H1 (cell line): ENCODE results near the gene GPC1. TPM values are rescaled to one million over a fixed set of nuclear protein-coding genes. Genes with fewer than 3 reads are reported as not detected.

Experiments used
- CTCF ChIA-PET: fragments of 300-600 bp; sonication (Branson Sonifier 250); formaldehyde crosslinking; loops from one replicate; lab custom pipeline; 2021; ENCODE audit not compliant: partially characterized antibody; lab: Charles Lee
- POLR2A ChIA-PET: fragments of 300-600 bp; sonication (Branson Sonifier 250); formaldehyde crosslinking; loops from one replicate; lab custom pipeline; 2021; ENCODE audit warnings: inconsistent platforms; ENCODE audit not compliant: partially characterized antibody; lab: Charles Lee
- DNase-seq, 2 experiments: peaks; one replicate each; pipeline versions ENCODE4 v3.0.0 to v3.0.0-alpha.2; 2010 to 2022; ENCODE audit warnings: low spot score in 2 of 2, low read depth in 1 of 2, mixed read lengths in 1 of 2
- FAIRE-seq: peaks from 2 replicates; lab custom pipeline; 2011; peaks lifted over from hg19 to GRCh38; lab: Jason Lieb, UNC
- H2AFZ ChIP-seq: 2 replicates; pipeline ENCODE4 v1.8.1; 2012; ENCODE audit warnings: low read length, inconsistent platforms
- H2AK5ac ChIP-seq: 2 replicates; pipeline ENCODE4 v1.6.1; 2013; ENCODE audit warnings: low read depth, low read length
- H2BK120ac ChIP-seq: replicated peaks from 2 replicates; pipeline ENCODE3; 2013; ENCODE audit warnings: low read depth, low read length, inconsistent platforms
- H2BK12ac ChIP-seq: 2 replicates; pipeline ENCODE4 v1.6.1; 2013; ENCODE audit warnings: low read depth, low read length
- H2BK15ac ChIP-seq: 2 replicates; pipeline ENCODE4 v1.6.1; 2013; ENCODE audit warnings: low read length
- H2BK20ac ChIP-seq: 2 replicates; pipeline ENCODE4 v1.6.1; 2013; ENCODE audit warnings: low read length
- H2BK5ac ChIP-seq: 2 replicates; pipeline ENCODE4 v1.6.1; 2013; ENCODE audit warnings: low read depth, low read length
- H3K14ac ChIP-seq: 2 replicates; pipeline ENCODE4 v1.6.1; 2013; ENCODE audit warnings: inconsistent platforms; ENCODE audit not compliant: insufficient read length
- H3K18ac ChIP-seq: 2 replicates; pipeline ENCODE4 v1.6.1; 2013; ENCODE audit warnings: low read length; ENCODE audit errors: extremely low read depth
- H3K23ac ChIP-seq: 2 replicates; pipeline ENCODE4 v1.6.1; 2013; ENCODE audit warnings: inconsistent platforms; ENCODE audit not compliant: insufficient read length
- H3K23me2 ChIP-seq: 2 replicates; pipeline ENCODE4 v1.6.1; 2013; ENCODE audit warnings: low read depth, low read length
- H3K27ac ChIP-seq: 2 replicates; pipeline ENCODE4 v1.6.1; 2011; ENCODE audit warnings: low read depth, low read length, inconsistent platforms
- H3K27me3 ChIP-seq, 4 experiments: replicated peaks in 1 of 4; 1 replicate in 1 of 4; 2 replicates in 3 of 4; pipeline versions ENCODE4 v1.6.1 to v1.8.1; 2011 to 2013; ENCODE audit warnings: low read length in 3 of 4, mild to moderate bottlenecking in 3 of 4, inconsistent platforms in 2 of 4, mixed read lengths in 2 of 4, moderate library complexity in 1 of 4; ENCODE audit not compliant: control insufficient read depth in 3 of 4, insufficient read depth in 3 of 4; ENCODE audit errors: extremely low read depth in 1 of 4
- H3K36me3 ChIP-seq, 4 experiments: 2 replicates each; pipeline versions ENCODE4 v1.6.1 to v1.8.1; 2011 to 2013; ENCODE audit warnings: mild to moderate bottlenecking in 4 of 4, low read length in 3 of 4, moderate library complexity in 2 of 4, control low read depth in 1 of 4, inconsistent platforms in 1 of 4; ENCODE audit not compliant: insufficient read depth in 4 of 4, control insufficient read depth in 2 of 4
- H3K4ac ChIP-seq: replicated peaks from 2 replicates; pipeline ENCODE3; 2013; ENCODE audit warnings: low read length, low read depth, mixed read lengths, inconsistent platforms; ENCODE audit not compliant: insufficient read length
- H3K4me1 ChIP-seq, 4 experiments: replicated peaks in 1 of 4; 1 replicate in 1 of 4; 2 replicates in 3 of 4; pipeline versions ENCODE4 v1.6.1 to v1.8.1; 2011 to 2013; ENCODE audit warnings: low read length in 3 of 4, inconsistent platforms in 2 of 4, mixed read lengths in 1 of 4; ENCODE audit not compliant: insufficient read depth in 4 of 4, control insufficient read depth in 3 of 4
- H3K4me2 ChIP-seq, 2 experiments: 2 replicates each; pipeline versions ENCODE4 v1.6.1 to v1.8.1; 2011 to 2013; ENCODE audit warnings: low read depth in 2 of 2, low read length in 2 of 2, control low read depth in 1 of 2, inconsistent platforms in 1 of 2, mild to moderate bottlenecking in 1 of 2; ENCODE audit not compliant: insufficient read depth in 1 of 2
- H3K4me3 ChIP-seq, 4 experiments: fragments of 200-600, 300-600 bp in 1 of 4; sonication (generic), shearing (Covaris generic), sonication (Bioruptor Twin) in 1 of 4; 2 replicates each; pipeline versions ENCODE4 v1.5.1 to v1.8.1; 2011 to 2016; ENCODE audit warnings: low read length in 4 of 4, low read depth in 3 of 4, control low read depth in 2 of 4, inconsistent platforms in 2 of 4, mild to moderate bottlenecking in 2 of 4, mixed read lengths in 1 of 4, moderate library complexity in 1 of 4; ENCODE audit not compliant: insufficient read depth in 2 of 4; ENCODE audit errors: extremely low read depth in 1 of 4
- H3K56ac ChIP-seq: replicated peaks from 2 replicates; pipeline ENCODE3; 2013; ENCODE audit warnings: low read depth, mild to moderate bottlenecking, mixed read lengths, low read length, inconsistent platforms; ENCODE audit not compliant: insufficient read length
- H3K79me1 ChIP-seq: 2 replicates; pipeline ENCODE4 v1.6.1; 2013; ENCODE audit warnings: low read depth, low read length, control low read depth
- H3K79me2 ChIP-seq, 2 experiments: 2 replicates each; pipeline versions ENCODE4 v1.6.1 to v1.8.1; 2012 to 2013; ENCODE audit warnings: low read length in 2 of 2, mild to moderate bottlenecking in 2 of 2, inconsistent platforms in 1 of 2; ENCODE audit not compliant: insufficient read depth in 2 of 2, control insufficient read depth in 1 of 2
- H3K9ac ChIP-seq, 4 experiments: replicated peaks in 1 of 4; 1 replicate in 1 of 4; 2 replicates in 3 of 4; pipeline versions ENCODE4 v1.6.1 to v1.8.1; 2011 to 2013; ENCODE audit warnings: low read depth in 3 of 4, low read length in 3 of 4, control low read depth in 2 of 4, mild to moderate bottlenecking in 2 of 4, moderate library complexity in 2 of 4, inconsistent platforms in 1 of 4; ENCODE audit errors: extremely low read depth in 1 of 4
- H3K9me3 ChIP-seq, 2 experiments: 2 replicates each; pipeline versions ENCODE4 v1.6.1 to v1.8.1; 2012 to 2013; ENCODE audit warnings: mild to moderate bottlenecking in 2 of 2, moderate library complexity in 2 of 2, control low read depth in 1 of 2, inconsistent platforms in 1 of 2, low read depth in 1 of 2, low read length in 1 of 2, mixed read lengths in 1 of 2; ENCODE audit not compliant: insufficient read depth in 2 of 2
- H4K20me1 ChIP-seq, 2 experiments: replicated peaks in 1 of 2; 2 replicates each; pipeline versions ENCODE3 to v1.8.1; 2011 to 2013; ENCODE audit warnings: inconsistent platforms in 2 of 2, low read length in 2 of 2, mild to moderate bottlenecking in 1 of 2; ENCODE audit not compliant: insufficient read depth in 2 of 2, control insufficient read depth in 1 of 2
- H4K5ac ChIP-seq: 2 replicates; pipeline ENCODE4 v1.6.1; 2013; ENCODE audit warnings: low read length, low read depth, mixed read lengths, inconsistent platforms; ENCODE audit not compliant: insufficient read length
- H4K8ac ChIP-seq: 2 replicates; pipeline ENCODE4 v1.8.0; 2013; ENCODE audit warnings: mild to moderate bottlenecking, moderate library complexity, low read length, inconsistent platforms; ENCODE audit not compliant: insufficient read depth; ENCODE audit errors: extremely low read depth
- H4K91ac ChIP-seq: replicated peaks from 2 replicates; pipeline ENCODE3; 2013; ENCODE audit warnings: low read length, mixed read lengths, inconsistent platforms; ENCODE audit not compliant: insufficient read length
- HDAC6 ChIP-seq: IDR thresholded peaks from one replicate; pipeline ENCODE4 v1.7.1; 2012; ENCODE audit warnings: low read depth, mild to moderate bottlenecking, inconsistent platforms, low read length, moderate library complexity
- KDM4A ChIP-seq: IDR thresholded peaks from one replicate; pipeline ENCODE4 v1.7.1; 2012; ENCODE audit warnings: low read depth, mild to moderate bottlenecking, moderate library complexity, low read length, inconsistent platforms; ENCODE audit not compliant: severe bottlenecking
- RFX5 ChIP-seq: IDR thresholded peaks from 2 replicates; pipeline ENCODE4 v1.6.1; 2011; ENCODE audit warnings: low read depth, low read length, improper control_type of control experiment, borderline replicate concordance
- TBP ChIP-seq: IDR thresholded peaks from 2 replicates; pipeline ENCODE4 v1.6.1; 2011; ENCODE audit warnings: low read depth, low read length, improper control_type of control experiment
- WGBS, 2 experiments: shearing (Covaris generic) in 1 of 2; methylation state at CpG; one replicate each; pipeline versions ENCODE4 v1.1.6 to v1.1.7; 2013 to 2015; ENCODE audit warnings: low lambda C conversion rate in 2 of 2, mixed read lengths in 2 of 2, inconsistent platforms in 1 of 2, low coverage in 1 of 2, missing lambda C conversion rate in 1 of 2; ENCODE audit not compliant: insufficient replicate concordance in 2 of 2, insufficient coverage in 1 of 2, insufficient read length in 1 of 2; ENCODE audit errors: extremely low coverage in 1 of 2, missing lambda C conversion rate in 1 of 2; 5-methylcytosine and 5-hydroxymethylcytosine counted together
- polyA plus RNA-seq, 7 experiments: library from polyadenylated mRNA; depleted of rRNA in 3 of 7; stranded (reverse) in 5 of 7; unstranded in 2 of 7; fragments of >200 nt in 5 of 7; fragments of 200-250 nt in 2 of 7; gene quantifications; 1 replicate in 5 of 7; 2 replicates in 1 of 7; 4 replicates in 1 of 7; pipeline versions ENCODE4 v1.2.1 to v1.2.3, GENCODE V29; 2011 to 2013; ENCODE audit warnings: missing spikeins in 2 of 7, mixed read lengths in 2 of 7
- total RNA-seq: library from RNA; stranded (reverse); fragmentation: NEBNext Ultra II Directional; extraction: Animal tissue kit (Norgen Biotek cat#: 25700); gene quantifications from 2 replicates; pipeline ENCODE4 v1.2.1, GENCODE V29; 2021

GPC1 gene
- total and polyA plus RNA-seq, 2 of the 8 experiments (the other 6 are each of a cell fraction or from before 2014, with no cell fraction given): 21.9 to 28.3 TPM

- WGBS, 2 experiments: 86% methylated on average over 11 of the region's 14 CpGs; no CpG with 5 or more reads in 1 of the 2 experiments
- Histone ChIP-seq H3K36me3 (no peaks in the 10 kb centered on the region), H2BK12ac (no peak overlapping the region), H3K18ac (no peak overlapping the region), H3K14ac (no peak overlapping the region), H3K79me2 (no peaks in the 10 kb centered on the region), H3K27ac (no peak overlapping the region), H3K4ac (no peak overlapping the region), H3K4me1 (no peaks in the 10 kb centered on the region), H3K56ac (no peak overlapping the region), H2AK5ac (no peak overlapping the region), H4K91ac (no peak overlapping the region), H3K27me3 (peaks cover 0 to 2% (median 0%) of the 10 kb centered on the region in 4 experiments; a peak in 1 of 7 replicates), H3K79me1 (no peaks in the 10 kb centered on the region), H2BK5ac (no peak overlapping the region), H4K8ac (no peak overlapping the region), H3K4me3 (no peak overlapping the region), H2BK15ac (no peak overlapping the region), H4K5ac (no peak overlapping the region), H3K4me2 (no peak overlapping the region), H4K20me1 (peaks cover 0 to 3% of the 10 kb centered on the region in 2 experiments), H3K9ac (no peak overlapping the region), H2AFZ (no peak overlapping the region), H2BK120ac (no peak overlapping the region), H3K23ac (no peak overlapping the region), H3K9me3 (no peaks in the 10 kb centered on the region), H3K23me2 (no peaks in the 10 kb centered on the region), H2BK20ac (no peak overlapping the region)
- no peak for FAIRE-seq
- CTCF ChIA-PET: interaction anchor here (0.7 kb wide), 1 partner anchor 24 kb away, joined by 3 read pairs; no protein-coding TSS in a partner anchor
- DNase-seq: no peak
- POLR2A ChIA-PET: no interaction called here
- TF ChIP-seq RFX5 (no peak), TBP (no peak), HDAC6 (no peak), KDM4A (no peak)
Observed at GRCh38 chr2:240502430-240503121, 67.1 kb downstream of the GPC1 start.
